GM08714 (cell line): ENCODE measurements around the gene NADK2.
A peak's percentile ranks its signal among the peaks of the same experiment; 100 is the strongest.

ENCODE experiments used
- H3K4me3 ChIP-seq: fragments of 200-500 bp; sonication (Bioruptor generic); 2 replicates; pipeline ENCODE4 v1.5.1; 2014; ENCODE audit warnings: mild to moderate bottlenecking, low read length, inconsistent platforms
- ZNF274 ChIP-seq: IDR thresholded peaks from 2 replicates; pipeline ENCODE4 v1.6.1; 2012; ENCODE audit warnings: mild to moderate bottlenecking, low read depth, low read length

Gene NADK2

GRCh38 chr5:36267905-36268304 lies 26.2 kb upstream of the NADK2 start:
- no peak overlapping the region for H3K4me3 ChIP-seq
- no peak for TF ChIP-seq ZNF274

DNA sequence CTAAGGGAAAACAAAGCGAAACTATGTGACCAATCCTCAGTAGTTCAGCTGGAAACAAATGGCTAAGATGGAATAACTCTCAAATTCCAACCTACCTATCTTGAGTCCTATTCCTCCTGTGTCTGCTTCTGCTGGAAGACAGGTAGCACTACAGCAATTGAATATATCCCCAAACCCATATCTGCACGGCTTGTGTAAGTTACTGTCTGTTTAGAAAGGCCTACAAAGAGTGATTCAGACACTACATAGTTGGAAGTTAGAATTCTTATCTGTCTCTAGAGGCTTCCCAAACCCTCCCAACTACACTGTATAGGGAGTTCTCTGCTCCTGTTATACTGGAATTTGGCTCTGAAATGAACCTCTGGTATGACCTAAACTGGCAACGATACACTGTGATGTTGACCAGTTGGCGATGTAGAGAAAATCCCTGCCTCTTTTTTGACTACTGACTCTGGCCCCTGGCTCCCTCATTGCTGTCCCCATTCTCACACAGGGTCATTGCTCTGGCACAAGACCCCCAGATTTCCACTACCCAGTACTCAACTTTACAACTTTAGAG lies 22.6 kb upstream of the NADK2 start:
- TF ChIP-seq ZNF274, result no peak
- no peak overlapping the region for H3K4me3 ChIP-seq

DNA sequence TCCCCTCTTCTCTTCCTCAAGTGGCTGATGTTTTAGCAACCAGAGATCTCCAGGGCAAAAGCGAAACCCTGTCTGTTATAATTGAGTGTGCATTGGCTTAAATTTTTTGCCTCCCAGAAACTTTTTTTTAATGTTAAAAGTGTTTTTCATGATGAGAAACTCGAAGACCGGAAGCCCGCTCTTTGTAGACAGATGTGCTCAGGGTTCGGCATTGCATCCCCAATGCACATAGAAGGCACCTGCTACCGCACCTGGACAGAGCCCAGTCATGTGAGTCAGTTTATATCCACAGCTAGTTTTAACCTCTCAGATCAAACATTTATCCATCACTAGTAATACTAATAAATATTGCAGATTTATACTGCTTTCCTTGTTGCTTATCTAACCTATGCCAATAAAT lies 19.5 kb upstream of the NADK2 start:
- no peak for TF ChIP-seq ZNF274
- H3K4me3 ChIP-seq, result no peak overlapping the region

DNA sequence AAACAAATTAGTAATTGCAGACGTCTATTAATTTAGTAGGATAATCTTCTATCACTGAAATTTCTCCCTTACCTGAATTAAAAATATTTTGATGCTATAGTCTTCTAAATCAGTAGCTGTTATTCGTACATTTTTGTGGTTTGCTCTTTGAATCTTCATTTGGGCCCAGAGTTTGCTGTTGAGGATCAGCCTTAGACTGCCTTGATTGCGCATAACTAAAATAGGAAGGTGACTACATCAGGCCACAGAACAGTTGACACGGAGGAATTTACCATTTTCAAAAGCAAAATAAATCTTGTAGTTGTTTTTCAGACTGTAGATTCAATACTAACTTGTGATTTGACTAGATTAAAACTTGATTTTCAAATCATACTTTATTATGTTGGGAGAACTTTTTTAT lies 11.8 kb upstream of the NADK2 start:
- no peak for TF ChIP-seq ZNF274
- H3K4me3 ChIP-seq, result no peak overlapping the region

DNA sequence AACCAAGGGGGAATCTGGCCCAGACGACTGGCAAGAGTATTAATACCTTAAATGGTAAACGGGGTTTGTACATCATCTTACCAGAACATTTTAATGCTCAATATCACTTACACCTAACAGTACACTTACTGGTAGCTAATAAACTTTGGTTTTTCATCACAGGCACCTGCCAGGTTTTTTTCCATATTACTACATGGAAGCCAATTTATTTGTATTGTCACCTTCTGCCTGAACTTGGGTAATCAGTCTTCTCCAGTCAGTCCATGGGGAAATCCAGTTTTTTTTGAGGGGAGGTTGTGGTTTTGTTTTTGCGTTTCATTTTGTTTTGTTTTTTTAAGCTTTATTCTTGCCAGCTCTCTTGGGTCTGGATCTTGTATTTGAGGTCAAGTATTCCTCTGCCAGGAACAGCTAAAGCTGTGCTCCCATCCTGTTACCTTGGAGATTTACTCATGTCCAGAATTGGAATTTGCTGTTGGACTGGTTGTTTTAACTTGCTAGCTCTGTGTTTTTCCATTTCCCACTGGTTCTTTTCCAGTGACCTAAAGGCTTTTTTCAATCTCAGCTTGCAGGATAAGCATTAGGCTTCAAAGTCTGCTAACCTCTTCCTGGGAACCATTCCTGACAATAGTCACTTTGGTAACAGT lies 11.1 kb upstream of the NADK2 start:
- TF ChIP-seq ZNF274, result no peak
- no peak overlapping the region for H3K4me3 ChIP-seq

DNA sequence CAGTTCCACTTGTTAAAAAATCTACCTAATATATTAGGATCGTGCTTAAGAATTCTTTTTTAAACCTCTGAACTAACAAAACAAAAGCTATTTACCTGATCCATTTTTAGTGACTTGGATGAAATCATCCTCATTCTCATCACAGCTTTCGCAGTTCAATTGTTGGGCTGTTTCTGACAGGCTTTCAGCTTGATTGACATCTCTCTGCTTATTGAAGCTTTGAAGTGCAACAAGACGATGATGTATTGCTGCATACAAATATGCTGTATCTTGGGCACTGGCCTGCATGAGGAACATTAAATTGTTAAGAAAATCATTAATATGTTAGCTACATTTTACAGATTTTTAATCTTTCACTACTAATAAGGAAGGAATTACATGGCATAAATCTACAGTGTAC lies 9.5 kb upstream of the NADK2 start:
- TF ChIP-seq ZNF274, result no peak
- no peak overlapping the region for H3K4me3 ChIP-seq

DNA sequence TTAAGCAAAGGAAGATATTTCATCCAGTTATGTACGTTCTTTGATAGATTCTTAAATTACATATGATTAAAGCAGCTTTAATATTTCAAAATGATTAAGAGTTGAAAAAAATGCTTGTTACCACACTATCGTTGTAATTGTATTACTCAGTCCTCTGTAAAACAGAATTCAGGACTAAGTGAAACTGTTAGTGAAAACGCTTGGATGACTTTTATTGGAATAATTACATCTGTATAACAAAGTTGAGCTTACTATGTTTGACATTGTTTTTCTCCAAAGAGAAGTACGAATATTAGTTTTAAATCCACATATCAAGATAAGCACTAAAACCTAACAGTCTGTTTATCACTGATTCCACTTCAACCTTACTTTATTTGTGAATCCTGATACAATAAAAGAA lies 8.7 kb upstream of the NADK2 start:
- no peak for TF ChIP-seq ZNF274
- H3K4me3 ChIP-seq, result no peak overlapping the region

GRCh38 chr5:36246036-36246800 lies 4.5 kb upstream of the NADK2 start:
- no peak overlapping the region for H3K4me3 ChIP-seq
- TF ChIP-seq ZNF274, result no peak

DNA sequence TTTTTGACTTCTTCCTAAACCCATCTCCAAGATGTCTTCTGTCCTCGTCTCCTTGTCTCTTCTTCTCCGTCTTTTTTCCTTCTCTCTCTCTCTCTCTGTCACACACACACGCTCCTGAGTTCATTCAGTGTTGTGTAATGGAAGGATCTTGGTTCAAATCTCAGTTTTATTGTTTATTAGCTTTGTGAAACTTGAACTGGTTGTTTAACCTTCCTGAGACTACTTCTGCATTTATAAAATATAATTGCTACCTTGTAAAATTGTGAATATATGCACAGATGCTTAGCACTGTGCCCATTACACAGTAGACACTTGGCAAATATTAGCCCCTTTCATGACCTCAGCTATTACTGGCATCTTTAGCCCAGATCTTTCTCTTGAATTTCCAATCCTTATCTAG lies 2.4 kb upstream of the NADK2 start:
- no peak overlapping the region for H3K4me3 ChIP-seq
- no peak for TF ChIP-seq ZNF274

GRCh38 chr5:36243653-36244052 lies 1.9 kb upstream of the NADK2 start:
- TF ChIP-seq ZNF274, result no peak
- no peak overlapping the region for H3K4me3 ChIP-seq

DNA sequence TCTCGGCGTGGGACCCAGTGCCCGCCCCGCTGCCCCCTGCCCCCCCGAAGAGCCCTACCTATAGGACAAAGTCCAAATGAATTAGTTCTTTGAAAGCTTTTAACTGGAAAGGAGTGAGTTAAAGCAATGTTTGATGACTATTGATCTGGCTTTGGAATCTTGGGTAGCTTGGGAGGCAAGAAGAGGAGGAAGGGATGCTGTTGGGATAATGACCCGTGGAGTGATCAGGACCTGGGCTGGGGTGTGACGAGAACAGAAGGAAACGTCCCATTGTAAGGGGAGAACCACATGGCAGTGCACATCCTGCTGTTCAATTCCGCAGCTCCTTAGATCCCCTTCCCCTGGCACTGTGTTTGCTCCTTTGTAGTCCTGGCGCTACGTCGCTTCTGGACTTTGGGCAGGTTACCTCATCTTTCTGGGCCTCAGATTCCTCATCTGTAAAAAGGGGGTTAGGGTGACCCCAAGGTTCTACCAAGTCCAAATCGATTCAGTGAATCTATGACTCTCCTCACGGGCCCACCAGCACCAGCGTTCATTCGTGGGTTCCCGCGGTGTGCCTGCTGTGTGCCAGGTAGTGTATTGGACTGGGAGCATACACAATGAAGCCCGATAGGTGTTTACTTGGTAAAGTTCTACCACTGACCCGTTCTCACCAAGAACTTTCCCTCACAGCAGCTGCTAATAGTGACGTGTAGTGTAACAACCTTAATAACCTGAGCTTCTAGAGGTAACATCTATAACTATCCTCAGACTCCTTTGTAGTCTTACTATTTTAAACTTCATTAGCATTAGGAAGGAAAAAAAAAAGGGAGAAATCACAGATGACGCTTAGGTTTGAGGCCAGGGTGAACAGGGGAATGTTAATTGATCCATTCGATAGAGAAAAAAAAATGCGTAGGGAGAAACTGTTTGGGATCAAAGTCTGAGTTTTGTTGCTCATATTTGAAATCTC lies 1.1 kb upstream of the NADK2 start:
- peak overlapping the region; percentile 84; the same call in 1 of the 2 replicates for H3K4me3 ChIP-seq
- TF ChIP-seq ZNF274, result no peak

GRCh38 chr5:36240779-36241630 lies 720 bp downstream of the NADK2 start:
- no peak for TF ChIP-seq ZNF274
- peak overlapping the region; percentile 84 for H3K4me3 ChIP-seq

DNA sequence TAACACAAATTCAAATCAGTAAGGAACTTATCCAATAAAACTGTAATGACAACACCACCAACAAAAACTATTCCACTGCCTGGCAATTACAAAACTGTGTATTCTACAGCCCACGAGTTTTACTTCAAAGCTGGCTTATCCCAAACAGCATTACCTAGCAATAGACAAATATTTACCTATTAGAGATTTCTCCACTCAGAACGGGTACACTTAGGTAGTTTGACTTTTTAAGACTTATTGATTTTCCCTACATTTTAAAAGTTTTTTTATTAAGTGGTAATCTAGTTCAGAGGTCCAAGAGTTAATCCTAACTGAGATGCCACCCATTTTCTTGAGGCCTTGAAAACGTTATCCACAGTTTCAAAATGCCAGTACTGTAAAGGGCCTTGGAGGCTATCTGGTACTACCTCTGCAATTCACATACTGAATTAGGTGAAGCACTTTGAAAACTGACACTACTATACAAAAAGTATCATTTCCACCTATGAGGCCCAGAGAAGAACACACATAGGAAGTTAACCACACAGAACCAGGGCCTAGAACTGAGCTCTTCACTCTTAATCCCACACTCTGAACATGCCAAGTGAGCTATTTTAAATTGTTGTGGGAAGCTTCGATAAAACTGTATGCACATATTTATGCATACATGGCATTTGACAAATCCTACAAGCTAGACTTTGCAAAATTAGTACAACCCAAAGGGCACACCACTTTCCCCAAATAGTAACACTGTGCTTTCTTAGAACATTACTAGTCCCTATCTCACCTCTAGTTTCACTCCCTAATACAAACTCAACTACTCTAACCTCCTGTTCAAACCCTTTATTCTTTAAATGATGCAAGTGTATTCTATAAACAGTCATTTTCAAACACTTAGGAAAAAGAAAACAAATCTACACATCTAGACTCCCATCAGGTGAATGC lies 2.1 kb downstream of the NADK2 start:
- no peak for TF ChIP-seq ZNF274
- H3K4me3 ChIP-seq, result no peak overlapping the region; the same call in 1 of the 2 replicates
